Measurements from ENCODE around the gene KIF19.

- TF ChIP-seq CTCF (IDR thresholded peaks at IDR 0.05; ENCODE audit: control extremely low read depth in 1 of 3, insufficient read depth in 1 of 3, low read depth in 1 of 3, low read length in 3 of 3) = no peak
- TF ChIP-seq FOSL1 (IDR thresholded peaks at IDR 0.05; ENCODE audit: insufficient read depth, low read depth, low read length) = no peak
- no peak for TF ChIP-seq RFX5 (IDR thresholded peaks at IDR 0.05; ENCODE audit: borderline replicate concordance, low read depth, low read length)
- TF ChIP-seq SAP30 (IDR thresholded peaks at IDR 0.05; ENCODE audit: insufficient read depth, insufficient replicate concordance, low read length) = no peak
- TF ChIP-seq RNF2 (IDR thresholded peaks at IDR 0.05; ENCODE audit: borderline replicate concordance, low read depth, low read length, missing control alignments, poor library complexity, severe bottlenecking) = no peak
- no peak for TF ChIP-seq GTF2F1 (IDR thresholded peaks at IDR 0.05; ENCODE audit: borderline replicate concordance, low read depth, low read length)
- TF ChIP-seq SP1 (IDR thresholded peaks at IDR 0.05; ENCODE audit: low read depth, low read length) = no peak
- TF ChIP-seq CREB1 (IDR thresholded peaks at IDR 0.05) = no peak
- no peak for TF ChIP-seq HDAC6 (IDR thresholded peaks at IDR 0.05; ENCODE audit: low read depth, low read length)
- TF ChIP-seq POLR2A (IDR thresholded peaks at IDR 0.05; ENCODE audit: control extremely low read depth in 1 of 2, low read depth in 2 of 2, low read length in 2 of 2) = no peak
These were observed 78.2 kb downstream of the KIF19 start for GRCh38 chr17:74404218-74404617.

Measured in H1 (cell line).